Heart right ventricle (tissue), 16 donors: ENCODE data around the gene NDUFS6. TPM values are rescaled to one million over a fixed set of nuclear protein-coding genes. Genes with fewer than 3 reads are reported as not detected.

ENCODE experiments used
- ATAC-seq, 8 donors: fragments of 200-7000 bp; cut with Tn5 transposase; one replicate each; pipeline ENCODE4 v1.9.1; 2020; ENCODE audit warnings: mild to moderate bottlenecking in 8 of 8, moderate library complexity in 8 of 8, moderate number of reproducible peaks in 1 of 8
- DNase-seq, 2 donors: peaks; one replicate each; pipeline ENCODE4 v3.0.0-alpha.2; 2020
- H3K27ac ChIP-seq, 10 donors: fragments of 200-600 bp; sonication (generic) in 2 of 10; one replicate each; pipeline versions ENCODE4 v1.5.0 to v1.8.0; 2020 to 2022; ENCODE audit warnings: mild to moderate bottlenecking in 3 of 10
- H3K27me3 ChIP-seq, 7 donors: fragments of 200-600 bp; one replicate each; pipeline ENCODE4 v1.8.0; 2021 to 2022; ENCODE audit warnings: mild to moderate bottlenecking in 2 of 7
- H3K36me3 ChIP-seq, 9 donors: fragments of 200-600 bp; sonication (generic) in 1 of 9; one replicate each; pipeline versions ENCODE4 v1.5.0 to v1.8.0; 2020 to 2022; ENCODE audit warnings: mild to moderate bottlenecking in 2 of 9
- H3K4me1 ChIP-seq, 9 donors: fragments of 200-600 bp; sonication (generic) in 1 of 9; one replicate each; pipeline versions ENCODE4 v1.5.0 to v1.8.0; 2020 to 2022; ENCODE audit warnings: mild to moderate bottlenecking in 4 of 9
- H3K4me3 ChIP-seq, 10 donors: fragments of 200-600 bp; sonication (generic) in 2 of 10; one replicate each; pipeline versions ENCODE4 v1.5.0 to v1.8.0; 2020 to 2022; ENCODE audit warnings: mild to moderate bottlenecking in 7 of 10, moderate library complexity in 2 of 10
- H3K9me3 ChIP-seq, 11 donors: fragments of 200-600 bp in 10 of 11; sonication (generic) in 2 of 11; one replicate each; pipeline versions ENCODE4 v1.5.0 to v1.8.0; 2013 to 2022; ENCODE audit warnings: mild to moderate bottlenecking in 2 of 11, control low read depth in 1 of 11, moderate library complexity in 1 of 11
- WGBS, 2 donors: extraction: QIAGEN DNeasy Blood & Tissue Kit; methylation state at CpG; one replicate each; pipeline ENCODE4 v1.1.7; 2013; ENCODE audit warnings: inconsistent platforms in 1 of 2; 5-methylcytosine and 5-hydroxymethylcytosine counted together
- intact Hi-C, 10 donors: fragments of 100-400 bp; cut with DNase I; formaldehyde crosslinking; loops; one replicate each; pipeline versions ENCODE4 v1.11.1 to v1.14.2; 2022
- polyA plus RNA-seq, 2 donors: library from polyadenylated mRNA; stranded (reverse); fragments of 200-250 nt; gene quantifications; one replicate each; pipeline ENCODE4 v1.2.3, GENCODE V29; 2013
- total RNA-seq, 10 donors: library from RNA; stranded (reverse); fragmentation: NEBNext Ultra II Directional in 3 of 10; extraction: Animal tissue kit (Norgen Biotek cat#: 25700) in 3 of 10; gene quantifications; one replicate each; pipeline versions ENCODE4 v1.2.1 to v1.2.4, GENCODE V29; 2021 to 2023
- TF ChIP-seq, protein P1 (sequence below), 9 donors: fragments of 200-600 bp; sonication (generic) in 2 of 9; IDR thresholded peaks; one replicate each; pipeline versions ENCODE4 v1.5.0 to v1.8.0; 2021 to 2022; ENCODE audit warnings: antibody characterized with exemption in 9 of 9, mild to moderate bottlenecking in 5 of 9, moderate library complexity in 1 of 9
- donor health status: Arrhythmogenic right ventricular cardiomyopathy.
- donor health status: ischemic (EF 13 %, LVEDD 7.1; RV severe dilation, severe dysfunction).
- donor health status: healthy with polysubstance abuse.
- donor health status: DM: no; HTN: yes; CAD: no.
- donor health status: DM: no; HTN: no; CAD: no.
- donor health status: ischemic (EF 25% LVEDD 6.9; RV normal size, moderate dysfunction).
- donor health status: ischemic (EF 25% LVEDD 5.7; RV mildly dilated, moderate dysfunction).
- donor health status: healthy.
- donor health status: DM: yes; HTN: yes; CAD: no.
- donor health status: Ischemic cardiomyopathy.
- donor health status: ischemic (EF 35%, LVEDD 5.7; RV mildly dilated, moderate dysfunction).
- donor health status: nonischemic (EF 11% LVEDD 7.7; RV severe dilation, severe dysfunction).
- donor health status: DM: yes; HTN: yes; CAD: no.
- donor health status: PGD.
- donor health status: ischemic (EF 29% LVEDD 5.4; RV normal size, mild dysfunction).
- donor health status: nonischemic (EF 23%, LVEDD 6.1; RV moderate dilation, normal function).

The NDUFS6 gene
- total and polyA plus RNA-seq, 12 donors: 60.2 to 198 (median 87.9) TPM

DNA sequence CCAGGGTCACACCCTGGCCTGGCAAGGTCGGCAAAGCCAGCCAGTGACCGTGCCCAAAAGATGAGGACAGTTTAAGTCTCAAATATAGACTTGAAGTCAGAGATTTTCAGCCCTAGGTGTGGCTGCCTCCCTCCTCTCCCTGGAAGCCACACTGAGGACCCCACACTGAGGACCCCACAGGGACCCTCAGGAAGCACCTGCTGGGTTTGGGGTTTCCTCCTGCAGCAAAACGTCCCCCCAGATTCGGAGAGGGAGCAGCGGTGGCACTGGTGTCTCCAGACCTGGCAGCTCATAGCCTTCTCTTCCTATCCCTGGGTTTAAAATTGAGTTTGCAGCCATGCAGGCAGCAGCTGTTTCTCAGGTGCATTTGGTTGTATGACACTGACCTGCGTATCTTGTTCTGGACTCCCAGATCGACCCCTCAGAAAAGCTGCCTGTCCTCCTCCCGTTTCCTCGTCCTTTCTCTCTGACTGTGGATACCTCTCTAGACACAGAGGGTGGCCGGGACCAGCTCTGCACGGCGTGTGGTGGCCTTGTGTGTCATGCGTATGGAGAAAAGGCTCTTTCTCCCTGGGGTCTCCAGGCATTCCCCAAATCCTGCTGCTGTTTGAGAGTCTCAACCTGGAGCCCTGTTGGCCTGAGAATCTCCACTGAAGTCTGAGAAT, 38.2 kb upstream of the NDUFS6 start:
- Histone ChIP-seq H3K4me3 (no peak overlapping the region), H3K9me3 (peaks cover 0 to 7% (median 0%) of the 10 kb centered on the region in 11 donors), H3K4me1 (no peaks in the 10 kb centered on the region), H3K27me3 (peaks cover 0 to 54% (median 15%) of the 10 kb centered on the region in 7 donors), H3K27ac (no peak overlapping the region), H3K36me3 (no peaks in the 10 kb centered on the region)
- ATAC-seq: no peak
- TF ChIP-seq, protein P1, sequence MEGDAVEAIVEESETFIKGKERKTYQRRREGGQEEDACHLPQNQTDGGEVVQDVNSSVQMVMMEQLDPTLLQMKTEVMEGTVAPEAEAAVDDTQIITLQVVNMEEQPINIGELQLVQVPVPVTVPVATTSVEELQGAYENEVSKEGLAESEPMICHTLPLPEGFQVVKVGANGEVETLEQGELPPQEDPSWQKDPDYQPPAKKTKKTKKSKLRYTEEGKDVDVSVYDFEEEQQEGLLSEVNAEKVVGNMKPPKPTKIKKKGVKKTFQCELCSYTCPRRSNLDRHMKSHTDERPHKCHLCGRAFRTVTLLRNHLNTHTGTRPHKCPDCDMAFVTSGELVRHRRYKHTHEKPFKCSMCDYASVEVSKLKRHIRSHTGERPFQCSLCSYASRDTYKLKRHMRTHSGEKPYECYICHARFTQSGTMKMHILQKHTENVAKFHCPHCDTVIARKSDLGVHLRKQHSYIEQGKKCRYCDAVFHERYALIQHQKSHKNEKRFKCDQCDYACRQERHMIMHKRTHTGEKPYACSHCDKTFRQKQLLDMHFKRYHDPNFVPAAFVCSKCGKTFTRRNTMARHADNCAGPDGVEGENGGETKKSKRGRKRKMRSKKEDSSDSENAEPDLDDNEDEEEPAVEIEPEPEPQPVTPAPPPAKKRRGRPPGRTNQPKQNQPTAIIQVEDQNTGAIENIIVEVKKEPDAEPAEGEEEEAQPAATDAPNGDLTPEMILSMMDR (IDR thresholded peaks at IDR 0.05): no peak
- no peak for DNase-seq
- WGBS, 2 donors: 77 to 78% methylated on average over 13 of the region's 13 CpGs
- intact Hi-C loops: loop anchor here (2.0 to 10.0 kb wide), 6 partner anchors 252 to 392 kb away; no protein-coding TSS in a partner anchor

DNA sequence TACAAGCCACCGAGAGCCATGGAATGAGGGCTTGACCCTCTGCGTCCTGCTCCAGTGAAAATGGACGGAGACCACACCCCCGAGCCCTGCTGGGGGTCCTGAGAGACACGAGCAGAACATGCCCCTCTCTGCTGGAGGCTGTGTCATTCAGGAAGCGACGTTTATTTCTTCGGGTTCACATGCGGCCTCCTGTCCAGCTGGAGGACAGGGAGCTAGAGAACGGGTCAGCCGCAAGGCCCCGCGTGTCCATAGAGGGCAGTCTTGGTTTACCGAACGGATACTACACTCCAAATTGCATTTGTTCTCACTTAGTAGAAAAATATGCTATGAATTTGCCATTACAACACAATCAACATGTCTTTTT, 37.7 kb upstream of the NDUFS6 start:
- no peak overlapping the region for H3K4me3 ChIP-seq
- WGBS, 2 donors: 27 to 32% methylated on average over 15 of the region's 15 CpGs
- H3K27ac ChIP-seq: no peak overlapping the region
- H3K9me3 ChIP-seq: peaks cover 0 to 2% (median 0%) of the 10 kb centered on the region in 11 donors
- ATAC-seq (peak in 4 of 8 donors; percentile 67 to 74 (median 69)), DNase-seq (peak; percentile 19 to 35)
- H3K27me3 ChIP-seq: peaks cover 0 to 54% (median 15%) of the 10 kb centered on the region in 7 donors
- no peaks in the 10 kb centered on the region for H3K4me1 ChIP-seq
- intact Hi-C loops: loop anchor here (2.0 to 10.0 kb wide), 6 partner anchors 251 to 391 kb away; no protein-coding TSS in a partner anchor
- TF ChIP-seq, protein P1 (IDR thresholded peaks at IDR 0.05): peak; percentile 24 to 81 (median 71)
- no peaks in the 10 kb centered on the region for H3K36me3 ChIP-seq

DNA sequence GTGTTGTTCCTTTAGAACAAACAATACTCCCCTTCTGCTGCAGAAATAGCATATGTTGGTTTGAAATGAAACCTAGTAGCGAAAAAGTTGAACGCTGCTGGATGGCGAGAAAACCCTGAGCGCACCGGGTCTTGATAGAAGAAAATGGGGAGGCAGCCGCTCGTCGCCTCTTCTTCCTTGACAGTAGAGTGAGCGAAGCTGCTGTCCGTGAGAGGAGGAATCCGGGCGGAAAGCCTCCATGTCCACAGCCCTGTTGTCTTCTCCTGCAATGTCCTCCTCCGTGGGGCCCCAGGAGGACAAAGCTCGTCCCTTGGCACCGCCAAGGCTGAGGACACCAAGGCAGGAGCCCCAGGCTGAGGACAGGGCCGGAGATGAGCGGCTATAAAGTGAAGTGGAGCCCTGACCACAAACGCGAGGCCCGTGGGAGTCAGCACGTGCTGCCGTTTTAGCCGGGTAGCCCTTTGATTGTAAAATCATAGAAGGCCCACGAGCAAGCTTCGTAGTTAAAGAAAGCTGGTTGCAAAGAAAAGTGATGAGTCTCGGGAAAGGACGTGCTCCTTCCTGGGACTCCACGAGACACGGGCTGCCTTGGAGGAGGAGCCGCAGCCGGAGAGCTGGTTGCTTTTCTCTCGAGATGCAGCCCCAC, 37.1 kb upstream of the NDUFS6 start:
- Histone ChIP-seq H3K9me3 (no peaks in the 10 kb centered on the region), H3K4me3 (no peak overlapping the region), H3K27ac (no peak overlapping the region), H3K36me3 (no peaks in the 10 kb centered on the region), H3K27me3 (peaks cover 0 to 54% (median 15%) of the 10 kb centered on the region in 7 donors), H3K4me1 (no peaks in the 10 kb centered on the region)
- no peak for DNase-seq
- WGBS, 2 donors: 77 to 82% methylated on average over 32 of the region's 32 CpGs
- intact Hi-C loops: loop anchor here (2.0 to 10.0 kb wide), 6 partner anchors 251 to 391 kb away; no protein-coding TSS in a partner anchor
- TF ChIP-seq, protein P1 (IDR thresholded peaks at IDR 0.05): no peak
- no peak for ATAC-seq

DNA sequence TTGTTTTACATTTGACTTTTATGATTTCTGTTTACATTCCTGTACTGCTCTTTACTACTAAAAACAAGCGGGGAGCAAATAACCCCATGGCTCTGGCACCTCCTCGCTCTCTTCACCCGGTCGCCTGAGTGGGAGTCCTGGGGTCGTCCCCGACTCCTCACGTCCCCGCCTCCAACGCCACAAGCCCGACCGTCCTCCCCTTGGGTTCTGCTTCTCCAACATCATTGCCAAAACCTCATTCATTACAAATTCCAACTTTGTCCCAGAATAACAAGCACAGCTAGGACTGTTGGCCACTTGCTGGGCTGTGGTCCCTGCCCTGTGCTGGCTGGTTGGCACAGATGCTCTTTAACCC, 36.6 kb upstream of the NDUFS6 start:
- DNase-seq (no peak), ATAC-seq (no peak)
- H3K4me3 ChIP-seq: no peak overlapping the region
- TF ChIP-seq, protein P1 (IDR thresholded peaks at IDR 0.05): no peak
- no peaks in the 10 kb centered on the region for H3K4me1 ChIP-seq
- intact Hi-C loops: loop anchor here in 8 of 10 donors (5.0 to 10.0 kb wide), 5 partner anchors 250 to 390 kb away; no protein-coding TSS in a partner anchor
- H3K27ac ChIP-seq: no peak overlapping the region
- no peaks in the 10 kb centered on the region for H3K36me3 ChIP-seq
- WGBS, 2 donors: 87 to 90% methylated on average over 11 of the region's 11 CpGs
- no peaks in the 10 kb centered on the region for H3K9me3 ChIP-seq
- peaks cover 0 to 56% (median 15%) of the 10 kb centered on the region in 7 donors for H3K27me3 ChIP-seq
